HG02623 (cell line): ENCODE results near the gene SOCS7.

ENCODE experiments used
- ATAC-seq: cut with Tn5 transposase; IDR thresholded peaks from one replicate; pipeline ENCODE4 v1.9.1; 2021; ENCODE audit warnings: moderate library complexity; ENCODE audit not compliant: unreplicated experiment

SOCS7 gene

DNA sequence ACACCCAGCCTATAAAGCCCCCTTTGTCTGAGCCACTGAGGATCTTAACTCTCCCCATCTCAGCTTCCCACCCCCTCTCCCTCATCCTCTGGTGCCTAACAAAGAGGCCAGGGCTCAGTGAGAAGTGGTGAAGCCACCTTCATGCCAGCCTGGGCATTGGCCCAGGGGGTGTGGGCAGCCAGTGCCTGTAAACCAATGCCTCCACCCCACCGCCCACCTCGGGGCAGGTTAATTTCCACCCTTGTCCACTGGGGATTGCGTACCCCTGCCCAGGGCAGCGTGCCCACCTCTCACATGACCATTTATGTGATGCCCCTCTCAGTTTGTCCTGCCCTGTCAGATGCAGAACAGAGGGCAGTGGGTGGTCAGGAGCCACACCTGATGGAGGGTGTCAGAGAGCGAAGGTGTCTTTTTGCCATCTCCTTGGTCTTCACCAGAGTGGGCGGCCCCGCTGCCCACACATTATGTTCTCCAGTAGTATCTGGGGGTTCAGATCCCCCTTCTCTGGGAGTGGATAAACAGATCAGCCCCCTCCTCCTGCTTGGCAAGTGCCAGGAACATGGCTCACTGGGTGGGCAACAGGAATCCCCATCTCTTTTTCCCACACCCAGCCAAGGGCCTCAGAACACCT, 66.5 kb downstream of the SOCS7 start:
- no peak for ATAC-seq

DNA sequence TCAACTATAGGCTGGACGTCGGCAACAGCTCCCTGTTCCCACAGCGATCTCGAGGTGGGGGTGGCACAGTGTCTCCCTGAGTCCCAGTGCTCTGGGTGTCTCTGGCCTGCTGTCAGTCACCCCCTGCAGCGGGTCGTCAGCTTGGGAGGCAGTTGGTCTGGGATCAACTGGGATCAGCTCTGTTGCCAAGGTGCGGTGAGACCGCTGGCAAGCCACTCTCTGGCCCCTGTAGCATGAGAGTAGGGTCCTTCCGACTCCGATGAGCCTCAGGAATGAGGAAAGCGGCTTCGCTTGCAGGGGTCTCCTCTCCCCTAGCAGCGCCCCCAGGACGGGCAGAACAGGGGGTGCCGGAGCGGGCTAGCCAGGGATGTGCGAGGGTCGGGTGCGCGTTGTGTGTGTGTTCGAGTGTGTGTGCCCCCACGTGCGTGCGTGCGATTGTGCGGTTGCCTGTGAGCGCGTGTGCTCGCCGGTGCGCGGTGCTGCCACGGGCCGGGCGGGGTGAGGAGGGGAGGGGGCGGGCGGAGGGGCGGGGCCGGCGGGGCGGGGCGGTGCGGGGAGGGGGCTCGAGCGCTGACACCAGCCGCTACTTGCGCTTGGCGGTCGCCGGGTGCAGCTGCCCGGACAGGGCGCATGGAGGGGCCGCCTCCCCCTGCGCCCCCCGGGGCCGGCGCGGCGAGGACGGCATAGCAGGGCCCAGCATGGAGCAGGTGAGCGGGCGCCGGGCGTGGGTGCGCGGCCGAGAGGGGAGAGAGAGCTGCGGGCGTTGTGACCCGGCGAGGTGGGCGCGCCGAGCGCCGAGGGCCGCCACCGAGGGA, 67.3 kb downstream of the SOCS7 start:
- ATAC-seq: no peak

DNA sequence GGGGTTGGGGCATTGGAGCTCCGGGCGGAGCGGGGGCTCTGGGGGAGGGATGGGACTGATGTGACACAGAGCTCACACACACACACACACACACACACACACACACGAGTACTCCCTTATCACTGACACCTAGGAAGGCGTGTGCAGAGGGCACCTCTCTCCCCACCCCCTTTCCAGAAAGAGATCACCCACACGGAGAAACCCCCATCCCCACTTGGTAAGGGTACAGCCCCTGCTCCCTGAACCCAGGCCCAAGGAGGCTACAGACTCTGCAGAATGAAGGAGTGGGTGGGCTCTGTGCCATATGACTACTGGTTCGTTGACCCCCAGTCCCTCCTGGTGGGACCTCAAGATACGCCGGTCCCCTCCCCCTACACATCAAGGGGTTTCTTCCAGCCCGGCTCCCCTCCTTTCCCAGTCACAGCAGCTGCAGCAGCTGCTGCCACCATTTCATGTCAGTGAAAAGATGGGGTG, 67.9 kb downstream of the SOCS7 start:
- no peak for ATAC-seq

DNA sequence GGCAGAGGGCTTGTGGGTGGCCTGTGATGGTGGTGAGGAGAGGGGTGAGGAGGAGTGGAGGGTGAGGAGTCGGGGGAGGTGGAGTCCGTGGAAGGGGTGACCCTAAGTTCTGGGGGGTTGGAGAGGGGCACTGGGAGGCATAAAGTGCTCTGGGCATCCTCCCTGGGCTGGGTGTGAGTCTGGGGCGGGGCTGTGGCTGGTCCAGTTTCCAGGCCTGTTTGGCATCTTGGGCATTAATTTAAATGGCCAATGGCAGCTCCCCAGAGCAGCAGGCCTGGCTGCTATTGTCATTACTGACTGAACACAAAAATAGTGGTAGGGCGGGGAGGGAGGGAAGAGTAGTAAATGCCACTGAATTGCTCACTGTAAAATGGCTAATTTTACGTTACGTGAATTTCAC, 68.9 kb downstream of the SOCS7 start:
- no peak for ATAC-seq

DNA sequence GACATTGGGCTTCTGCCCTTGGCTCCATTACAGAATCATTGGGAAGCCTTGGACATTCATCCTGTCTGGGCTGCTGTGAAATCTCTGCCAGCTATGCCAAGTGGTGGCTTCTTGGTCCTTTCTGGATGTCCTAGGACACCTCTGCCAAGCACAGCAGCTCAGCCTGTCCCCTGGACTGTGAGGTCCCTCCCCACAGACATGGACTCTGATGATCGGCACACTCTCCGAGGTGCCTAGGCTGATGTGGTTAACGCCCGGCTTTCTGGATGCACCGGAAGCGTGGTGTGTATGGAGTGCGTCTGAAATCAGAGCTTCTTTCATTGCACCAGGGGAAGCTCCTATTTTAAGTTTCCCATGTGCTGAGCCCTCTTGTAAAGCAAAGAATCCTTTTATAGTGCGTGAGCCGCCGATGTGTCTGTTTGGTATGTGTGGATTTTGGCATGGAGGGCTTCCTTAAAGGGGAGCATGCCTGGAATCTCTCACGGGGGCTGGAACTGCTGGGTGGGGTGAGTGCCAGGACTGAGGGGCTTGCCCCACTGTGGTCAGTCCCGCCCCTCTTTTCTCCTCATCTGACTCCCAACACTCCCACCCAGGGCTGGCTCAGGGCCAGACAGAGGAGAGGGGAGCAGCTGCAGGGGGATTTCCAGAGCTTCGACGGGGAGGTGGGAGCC, 69.7 kb downstream of the SOCS7 start:
- no peak for ATAC-seq

DNA sequence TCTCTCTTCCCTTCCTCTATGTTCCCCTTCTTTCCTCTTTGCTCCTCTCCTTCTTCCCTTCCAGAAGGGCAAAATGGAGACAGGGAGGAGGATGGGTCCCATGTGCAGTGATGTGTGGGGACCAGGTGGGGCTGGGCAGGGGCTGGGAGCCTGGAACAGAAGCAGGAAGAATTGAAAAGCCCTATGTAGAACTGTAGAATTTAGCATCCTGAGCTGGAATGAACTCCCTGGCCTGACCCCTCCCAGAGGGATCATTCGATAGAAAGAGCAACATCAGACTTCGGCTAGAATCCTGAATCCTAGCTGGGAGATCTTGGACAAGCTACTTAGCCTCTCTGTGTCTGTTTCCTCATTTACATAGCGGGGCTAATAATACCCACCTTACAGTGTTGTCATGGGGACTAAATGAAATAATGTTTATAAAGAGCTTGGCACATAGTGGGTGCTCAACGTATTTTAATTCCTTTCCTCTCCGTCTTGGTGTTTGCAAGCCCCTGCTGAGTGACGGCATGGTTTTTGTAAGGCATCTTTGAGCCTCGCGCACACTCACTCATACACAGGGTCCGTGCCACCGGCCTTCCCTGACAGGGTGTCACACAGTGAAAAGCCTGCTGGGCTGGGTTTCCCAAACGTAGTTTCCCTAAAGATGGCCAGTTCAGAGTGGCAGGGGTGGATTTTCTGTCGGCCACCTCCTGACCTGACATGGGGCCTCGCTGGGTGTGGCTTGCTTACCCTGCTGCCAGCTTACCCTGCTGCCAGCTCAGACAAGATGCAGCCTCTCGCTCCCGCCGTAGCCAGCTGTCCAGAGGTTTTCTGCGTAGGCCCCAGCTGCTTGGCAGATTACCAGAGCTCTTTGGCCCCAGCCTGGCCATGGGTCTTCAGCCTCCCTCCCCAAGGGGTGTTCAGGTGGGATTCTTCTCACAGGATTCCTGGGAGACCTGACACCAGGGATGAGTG, 70.5 kb downstream of the SOCS7 start:
- no peak for ATAC-seq

DNA sequence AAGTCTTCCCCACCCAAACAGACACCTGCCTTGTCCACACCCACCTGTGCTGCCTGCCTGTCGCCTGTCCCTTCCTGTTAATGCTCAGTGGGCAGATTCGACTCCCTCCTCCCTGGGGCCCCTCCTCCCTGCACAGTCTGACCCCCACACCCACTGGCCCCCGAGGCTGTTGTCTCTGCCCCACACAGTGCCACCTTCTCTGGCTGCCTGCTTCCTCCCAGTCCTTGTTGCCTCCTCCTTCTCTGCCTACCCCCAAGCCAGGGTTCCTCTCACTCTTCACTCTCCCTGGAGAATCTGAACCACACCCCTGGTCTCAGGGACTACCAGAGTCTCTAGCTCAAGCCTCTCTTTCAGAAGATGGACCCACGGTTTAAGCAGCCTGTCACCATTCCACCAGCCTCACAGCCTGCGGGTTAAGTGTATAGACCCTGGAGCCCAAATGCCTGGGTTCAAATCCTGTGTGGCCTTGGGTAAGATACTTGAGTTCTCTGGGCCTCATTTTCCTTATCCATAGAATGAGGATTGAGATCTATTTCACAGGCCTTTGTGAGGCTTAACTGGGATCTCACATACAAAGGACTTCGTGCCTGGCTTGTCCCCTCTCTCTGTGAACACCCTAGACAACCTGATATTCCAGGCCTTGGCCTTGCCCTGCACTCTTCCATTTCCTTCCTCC, 72.8 kb downstream of the SOCS7 start:
- no peak for ATAC-seq

DNA sequence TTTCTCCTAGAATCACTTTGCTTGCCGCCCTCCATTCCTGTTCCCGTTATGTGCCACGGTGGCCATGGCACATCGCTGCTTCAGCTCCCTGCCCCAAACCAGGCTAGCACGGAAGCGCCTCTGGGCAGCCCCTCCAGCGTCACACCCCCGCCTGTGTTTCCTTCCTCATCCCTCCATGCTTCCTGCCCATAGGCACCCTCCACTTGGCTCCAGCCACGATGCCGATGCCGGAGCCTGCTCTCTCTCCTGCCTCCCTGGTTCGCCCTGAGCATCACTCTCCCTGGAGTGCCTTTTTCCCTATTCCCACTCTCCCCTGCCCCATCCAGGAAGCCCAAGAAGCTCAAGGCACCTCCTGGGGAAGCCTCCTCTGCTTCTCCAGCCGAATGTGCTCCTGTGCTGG, 73.4 kb downstream of the SOCS7 start:
- ATAC-seq: no peak

DNA sequence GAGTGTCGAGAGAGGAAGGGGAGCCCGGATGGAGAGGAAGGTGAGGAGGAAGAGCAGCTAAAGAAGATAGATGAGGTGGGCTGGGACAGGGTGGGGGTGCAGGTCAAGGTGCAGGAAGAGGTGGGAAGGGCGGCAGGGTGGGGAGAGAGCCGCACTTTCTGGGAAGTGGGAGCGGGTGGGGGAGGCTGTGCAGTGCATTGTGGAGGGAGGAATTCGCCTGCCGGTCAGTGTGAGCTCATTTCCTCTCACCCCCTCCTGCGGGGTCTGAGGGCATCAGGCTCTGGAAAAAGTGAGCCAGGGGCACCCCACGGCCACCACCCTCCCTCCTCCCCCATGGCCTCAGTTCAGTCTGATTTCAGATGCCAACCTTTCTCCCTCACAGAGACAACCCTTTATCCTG, 74.1 kb downstream of the SOCS7 start:
- no peak for ATAC-seq

DNA sequence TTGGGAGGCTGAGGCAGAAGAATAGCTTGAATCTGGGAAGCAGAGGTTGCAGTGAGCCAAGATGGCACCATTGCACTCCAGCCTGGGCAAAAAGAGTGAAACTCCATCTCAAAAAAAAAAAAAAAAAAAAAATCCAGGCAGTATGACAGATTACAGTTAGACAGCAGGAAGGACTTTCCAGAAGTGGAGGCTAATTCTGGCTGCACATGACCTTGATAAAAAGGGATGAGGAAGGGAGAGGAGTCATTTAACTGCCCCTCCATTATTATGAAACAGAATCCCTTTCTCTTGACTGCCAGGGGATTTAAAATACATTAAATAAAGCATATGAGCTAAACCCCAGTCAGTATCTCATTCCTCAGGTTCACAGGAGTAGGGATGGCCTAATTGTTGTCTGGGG, 74.8 kb downstream of the SOCS7 start:
- no peak for ATAC-seq

DNA sequence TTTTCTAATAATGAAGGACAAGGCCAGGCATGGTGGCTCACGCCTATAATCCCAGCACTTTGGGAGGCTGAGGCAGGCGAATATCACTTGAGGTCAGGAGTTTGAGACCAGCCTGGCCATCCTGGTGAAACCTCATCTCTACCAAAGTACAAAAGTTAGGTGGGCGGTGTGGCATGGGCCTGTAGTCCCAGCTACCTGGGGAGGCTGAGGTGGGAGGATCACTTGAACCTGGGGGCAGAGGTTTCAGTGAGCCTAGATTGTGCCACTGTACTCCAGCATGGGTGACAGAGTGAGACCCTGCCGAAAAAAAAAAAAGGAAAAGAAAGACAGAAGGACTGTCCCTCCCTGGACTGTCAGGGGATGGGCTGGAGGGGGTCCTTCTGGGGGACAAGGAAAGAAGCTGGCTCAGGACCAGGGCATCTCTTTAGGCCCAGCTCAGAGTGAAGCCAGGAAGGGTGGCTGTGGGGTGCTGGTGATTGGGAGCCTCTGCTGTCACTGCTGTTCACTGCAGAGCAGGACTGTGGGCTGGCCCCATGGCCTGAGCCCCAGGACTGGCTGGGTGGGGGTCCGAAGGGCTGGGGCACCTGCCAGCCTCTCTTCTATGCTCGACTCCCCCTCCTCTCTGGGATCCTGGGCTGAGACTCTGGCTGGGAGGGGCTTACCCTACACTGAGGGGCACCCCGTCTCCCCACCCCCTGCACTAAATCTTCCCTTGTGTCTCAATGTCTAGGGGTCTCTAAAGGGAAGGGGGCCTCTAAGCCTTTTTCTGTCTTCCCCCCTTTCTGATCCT, 75.7 kb downstream of the SOCS7 start:
- no peak for ATAC-seq

DNA sequence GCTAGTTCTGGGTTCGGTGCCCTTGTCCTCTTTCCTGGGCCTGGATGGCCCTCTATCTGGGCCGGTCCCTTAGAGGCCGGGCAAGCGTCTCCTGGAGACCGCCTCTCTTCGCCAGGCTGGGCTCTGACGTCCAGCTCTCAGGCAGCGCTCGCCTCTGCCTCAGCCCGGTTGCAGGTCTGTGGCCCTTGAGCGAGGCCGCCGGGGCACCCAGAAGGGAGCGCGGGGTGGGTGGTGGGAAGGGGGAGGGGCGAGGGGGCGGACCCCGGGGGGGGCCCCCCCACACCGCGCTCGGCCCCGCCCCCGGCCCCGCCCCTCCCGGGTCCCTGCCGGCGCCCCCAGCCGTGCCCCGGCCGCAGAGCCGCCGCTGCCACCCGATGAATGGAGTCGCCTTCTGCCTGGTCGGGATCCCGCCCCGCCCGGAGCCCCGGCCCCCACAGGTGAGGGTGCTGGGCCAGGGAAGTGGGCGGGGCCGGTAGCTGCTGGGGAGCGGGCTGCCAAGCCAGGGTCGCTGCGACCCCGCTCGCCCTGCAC, 76.5 kb downstream of the SOCS7 start, which contains the start of gene ARHGAP23:
Gene ARHGAP23, plus strand, starts transcription at position 353 of the 531 bp plus-strand sequence. Its CDS starts 22 bp downstream, at position 375.
- no peak for ATAC-seq

DNA sequence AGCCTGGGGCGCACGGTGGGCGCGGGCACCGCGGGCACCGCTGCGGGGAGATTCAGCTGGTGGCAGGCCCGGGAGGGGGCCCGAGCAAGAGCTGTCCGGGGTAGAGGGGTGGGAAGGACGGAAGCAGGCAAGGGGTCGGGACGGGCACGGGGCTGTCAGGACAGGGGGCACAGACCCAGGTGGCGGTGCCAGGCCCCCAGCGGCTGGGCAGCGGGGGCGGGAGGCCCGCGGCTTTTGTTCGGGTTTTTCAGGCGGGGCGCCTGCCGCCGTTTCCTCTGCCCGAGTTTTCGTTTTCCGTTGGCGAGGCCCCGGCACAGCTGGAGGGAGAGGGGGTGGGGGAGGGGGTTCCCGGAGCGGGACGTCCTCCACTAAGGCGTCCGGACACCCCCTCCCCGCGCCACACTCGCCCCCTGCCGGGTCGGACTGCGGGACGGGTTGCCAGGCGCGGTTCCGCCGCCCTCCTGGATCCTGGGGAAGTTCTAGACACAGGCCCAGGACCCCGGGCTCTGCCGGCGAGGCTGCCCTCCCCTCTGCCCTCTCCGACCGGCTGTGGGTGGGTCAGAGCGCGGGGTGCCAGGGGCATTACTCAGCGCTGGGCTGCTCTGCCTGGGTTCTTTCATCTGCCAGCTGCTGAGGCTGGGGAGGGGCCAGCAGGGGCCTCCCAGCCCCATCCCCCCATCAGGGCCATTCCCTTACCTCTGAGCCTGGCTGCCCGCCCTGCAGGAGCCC, 77.2 kb downstream of the SOCS7 start:
- ATAC-seq: no peak

DNA sequence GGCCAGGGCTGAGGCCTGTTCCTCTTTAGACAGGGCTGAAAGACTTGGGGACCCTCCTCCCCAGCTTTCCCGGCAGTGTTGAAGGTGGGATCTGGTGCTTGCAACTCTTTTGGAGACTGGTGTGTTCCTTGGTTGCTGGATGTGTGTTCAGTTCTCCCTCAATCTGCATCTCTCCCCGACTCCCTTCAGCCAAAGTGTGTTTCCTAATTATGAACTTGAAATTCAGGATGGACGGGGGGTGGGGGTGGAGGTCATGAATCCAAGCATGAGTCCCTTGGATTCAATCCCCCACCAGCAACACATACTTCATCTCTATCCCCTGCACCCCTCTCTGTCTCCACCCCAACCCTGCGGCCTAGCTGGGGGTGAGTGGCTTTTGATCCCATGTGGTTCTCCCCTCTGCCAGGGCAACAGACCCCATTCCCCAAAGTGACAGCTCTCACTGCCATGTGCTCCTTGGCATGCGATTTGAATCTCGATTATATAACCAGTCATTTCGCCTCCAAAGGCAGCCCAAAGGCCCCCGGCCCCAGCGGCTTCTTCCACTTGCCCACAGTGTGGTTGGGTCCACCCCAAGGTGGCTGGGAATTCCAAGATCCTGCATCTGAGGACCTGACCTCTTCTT, 77.9 kb downstream of the SOCS7 start:
- no peak for ATAC-seq

DNA sequence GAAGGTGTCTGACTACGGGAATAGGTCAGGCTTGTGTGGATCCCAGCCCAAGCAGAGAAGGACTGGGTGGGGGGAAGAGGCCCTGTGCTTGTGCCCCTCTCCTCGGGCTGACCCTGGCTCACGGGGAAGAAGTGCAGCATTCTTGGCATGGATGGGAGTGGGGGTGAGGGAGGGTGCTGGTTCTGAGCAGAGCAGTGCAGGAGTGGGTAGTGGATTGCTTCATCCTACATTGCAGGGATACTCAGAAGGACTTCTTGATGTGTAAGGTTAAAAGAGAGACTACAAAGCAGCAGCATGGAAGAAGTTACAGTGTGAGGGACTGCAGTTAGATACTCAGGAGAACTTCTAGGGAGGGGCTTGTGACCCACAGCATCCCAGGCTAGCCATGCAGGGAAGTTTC, 78.7 kb downstream of the SOCS7 start:
- no peak for ATAC-seq

DNA sequence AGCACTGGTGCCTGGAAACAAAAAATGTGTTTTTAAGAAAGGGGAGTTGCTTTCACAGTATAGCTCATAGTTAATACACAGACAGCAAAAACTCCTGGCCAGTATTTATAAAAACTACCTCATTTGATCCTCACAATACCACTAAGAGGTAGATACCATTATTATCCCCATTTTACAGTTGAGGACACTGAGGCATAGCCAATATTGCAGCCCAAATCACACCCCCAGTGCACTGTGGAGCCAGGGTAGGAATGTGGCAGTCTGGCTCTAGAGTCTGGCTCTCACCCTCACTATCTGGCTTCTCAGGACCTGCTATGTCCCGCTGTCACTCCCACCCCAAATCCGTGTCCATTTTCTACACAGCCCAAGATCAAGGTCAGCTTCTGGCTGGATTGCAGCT, 79.2 kb downstream of the SOCS7 start:
- no peak for ATAC-seq

DNA sequence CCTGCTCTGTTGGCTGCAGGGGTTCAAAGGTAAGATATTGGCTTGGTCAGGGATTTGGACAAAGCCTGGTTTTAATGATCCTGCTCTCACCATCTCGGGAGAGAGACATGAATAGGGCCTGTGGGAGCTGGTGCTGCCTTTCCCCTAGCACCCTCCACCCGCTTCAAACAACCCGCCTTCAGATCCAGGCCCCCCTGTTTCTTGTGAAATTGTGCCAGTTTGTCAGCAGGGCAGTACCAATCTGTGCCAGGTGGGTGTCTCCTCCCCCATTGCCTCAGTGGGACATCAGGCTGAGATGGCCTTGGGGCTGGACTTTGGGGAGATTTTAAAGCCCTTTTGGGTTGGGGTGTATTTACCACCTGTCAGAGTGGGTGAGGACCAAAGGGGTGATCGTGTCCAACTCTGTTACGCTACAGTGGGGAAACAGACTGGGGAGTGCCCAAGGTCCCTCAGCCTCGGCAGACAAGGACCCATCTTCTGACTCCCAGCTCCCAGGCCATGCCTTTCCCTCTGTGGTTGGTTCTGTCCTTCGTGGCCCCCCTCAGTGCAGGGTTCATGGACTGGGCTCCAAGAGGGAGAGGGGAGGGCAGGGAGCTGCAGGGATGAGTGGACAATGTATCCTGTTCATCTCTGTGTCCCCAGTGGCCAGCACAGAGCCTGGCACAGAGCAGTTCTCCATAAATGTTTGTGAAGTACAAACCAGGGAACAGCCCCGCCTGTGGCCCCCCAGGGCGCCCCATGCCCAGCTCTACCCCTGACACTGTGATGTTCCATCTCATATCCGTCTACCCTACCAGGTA, 79.9 kb downstream of the SOCS7 start:
- no peak for ATAC-seq
